GM19099 (cell line): ENCODE data around the gene SZT2.

Experiments used
- POLR2A ChIP-seq: IDR thresholded peaks from 3 replicates; pipeline ENCODE4 v1.6.1; 2011; ENCODE audit warnings: low read depth; ENCODE audit not compliant: insufficient read length; ENCODE audit errors: extremely low read depth

SZT2 gene

GRCh38 chr1:43358121-43358745 is 31.5 kb upstream of the SZT2 start:
- TF ChIP-seq POLR2A, result peak; percentile 63

DNA sequence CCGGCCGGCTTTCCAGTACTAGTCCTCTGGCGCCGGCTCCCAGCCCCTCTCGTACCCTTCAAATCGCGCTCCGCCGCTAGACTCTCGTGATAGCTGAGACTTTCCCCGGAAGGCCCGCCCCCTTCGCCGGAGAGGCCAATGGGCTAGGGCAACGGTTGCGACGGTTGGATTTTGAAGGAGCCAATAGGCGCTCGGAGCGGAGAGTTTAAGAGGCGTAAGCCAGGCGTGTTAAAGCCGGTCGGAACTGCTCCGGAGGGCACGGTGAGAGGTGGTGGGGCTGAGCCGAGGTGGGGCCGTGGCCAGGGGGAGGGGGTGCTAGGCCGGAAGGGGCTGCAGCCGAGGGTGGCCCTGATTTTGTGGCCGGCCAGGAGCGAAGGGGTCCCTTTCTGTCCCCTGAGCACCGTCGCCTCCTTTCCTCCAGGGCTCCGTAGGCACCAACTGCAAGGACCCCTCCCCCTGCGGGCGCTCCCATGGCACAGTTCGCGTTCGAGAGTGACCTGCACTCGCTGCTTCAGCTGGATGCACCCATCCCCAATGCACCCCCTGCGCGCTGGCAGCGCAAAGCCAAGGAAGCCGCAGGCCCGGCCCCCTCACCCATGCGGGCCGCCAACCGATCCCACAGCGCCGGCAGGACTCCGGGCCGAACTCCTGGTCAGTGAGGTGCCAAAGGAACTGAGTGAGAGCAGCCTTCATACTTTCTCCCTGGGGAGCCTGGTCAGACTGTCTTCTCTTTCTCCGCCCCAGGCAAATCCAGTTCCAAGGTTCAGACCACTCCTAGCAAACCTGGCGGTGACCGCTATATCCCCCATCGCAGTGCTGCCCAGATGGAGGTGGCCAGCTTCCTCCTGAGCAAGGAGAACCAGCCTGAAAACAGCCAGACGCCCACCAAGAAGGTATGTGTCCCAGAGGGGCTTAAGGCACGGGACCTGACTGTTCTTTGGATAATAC is 30.7 kb upstream of the SZT2 start, which contains the start of gene CDC20:
CDC20 (plus strand) TSS at position 236 of the 948 bp plus-strand sequence; CDS start at position 471, 235 bp downstream.
- peak; percentile 87 for TF ChIP-seq POLR2A

DNA sequence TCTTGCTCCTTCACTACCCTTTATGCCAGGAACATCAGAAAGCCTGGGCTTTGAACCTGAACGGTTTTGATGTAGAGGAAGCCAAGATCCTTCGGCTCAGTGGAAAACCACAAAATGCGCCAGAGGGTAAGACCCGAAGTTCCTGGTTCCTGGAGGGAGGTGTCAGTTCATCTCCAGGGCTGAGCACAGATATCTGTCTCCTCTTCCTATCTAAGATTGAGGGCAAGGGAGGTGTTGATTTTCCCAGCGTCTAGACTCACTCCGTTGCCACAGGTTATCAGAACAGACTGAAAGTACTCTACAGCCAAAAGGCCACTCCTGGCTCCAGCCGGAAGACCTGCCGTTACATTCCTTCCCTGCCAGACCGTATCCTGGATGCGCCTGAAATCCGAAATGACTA is 30.0 kb upstream of the SZT2 start:
- TF ChIP-seq POLR2A, result no peak

- TF ChIP-seq POLR2A, result no peak
These were observed 29.1 kb upstream of the SZT2 start for GRCh38 chr1:43360616-43361015.

DNA sequence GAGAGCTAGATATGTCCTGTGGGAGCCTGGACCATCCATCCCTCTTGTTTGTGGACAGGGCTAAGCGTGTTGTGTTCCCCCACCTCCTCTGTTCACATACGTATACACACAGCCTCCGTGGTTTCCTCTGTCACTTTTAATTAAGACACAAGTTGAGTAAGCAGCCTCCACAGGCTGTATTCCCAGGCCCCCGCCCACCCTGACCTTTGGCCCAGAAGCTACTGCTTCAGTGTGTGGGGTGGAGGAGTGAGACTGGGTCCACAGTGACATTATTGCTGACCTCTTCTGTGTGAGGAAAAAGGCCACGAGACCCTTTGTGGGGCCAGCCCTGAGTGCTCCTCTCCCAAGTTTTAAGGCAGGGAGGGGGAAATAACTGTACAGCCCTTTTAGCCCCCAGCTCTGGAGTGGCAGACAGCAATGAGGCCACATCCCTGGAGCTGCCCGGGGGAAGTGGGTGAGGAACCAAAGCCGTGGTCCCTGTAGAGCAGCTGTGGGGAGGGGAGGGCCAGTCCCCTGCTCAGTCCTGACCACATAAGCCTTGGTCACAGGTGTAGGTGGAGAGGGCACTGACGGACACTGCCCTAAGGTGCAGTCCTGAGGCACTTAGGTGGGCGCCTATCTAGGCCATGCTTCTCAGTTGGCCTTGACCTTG is 26.3 kb upstream of the SZT2 start:
- peak; percentile 33 for TF ChIP-seq POLR2A

DNA sequence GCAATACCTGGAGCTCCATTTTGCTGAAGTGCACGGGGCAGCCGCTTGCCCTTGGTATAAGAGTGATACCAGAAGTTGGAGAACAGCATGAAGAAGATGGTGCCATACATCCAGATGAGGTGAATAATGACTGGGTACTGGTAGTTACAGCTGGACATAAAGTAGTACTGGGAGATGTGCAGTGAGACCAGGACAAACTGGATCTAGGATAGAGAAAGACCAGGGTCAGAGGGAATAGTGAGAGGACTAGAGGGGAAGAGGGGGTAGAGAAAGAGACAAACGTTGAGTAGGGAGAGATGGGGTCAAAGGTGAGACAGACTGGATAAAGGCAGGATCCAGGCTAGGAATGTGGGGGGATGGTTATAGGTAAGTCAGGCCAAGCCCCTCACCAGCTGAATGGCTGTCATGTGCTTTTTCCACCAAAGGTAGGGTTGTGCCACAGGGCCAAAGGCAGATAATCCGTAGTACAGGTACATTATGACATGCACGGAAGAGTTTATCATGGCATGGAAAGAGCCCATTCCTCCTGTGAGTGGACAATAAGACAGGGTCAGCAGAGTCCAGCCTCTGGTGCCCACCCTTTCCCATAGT is 25.7 kb upstream of the SZT2 start:
- peak; percentile 17 for TF ChIP-seq POLR2A

GRCh38 chr1:43365678-43366077 is 24.0 kb upstream of the SZT2 start:
- no peak for TF ChIP-seq POLR2A

- no peak for TF ChIP-seq POLR2A
These were observed 23.5 kb upstream of the SZT2 start for GRCh38 chr1:43366179-43366578.

GRCh38 chr1:43366601-43367025 is 23.1 kb upstream of the SZT2 start:
- TF ChIP-seq POLR2A, result no peak

GRCh38 chr1:43367026-43367903 is 22.4 kb upstream of the SZT2 start:
- TF ChIP-seq POLR2A, result no peak

DNA sequence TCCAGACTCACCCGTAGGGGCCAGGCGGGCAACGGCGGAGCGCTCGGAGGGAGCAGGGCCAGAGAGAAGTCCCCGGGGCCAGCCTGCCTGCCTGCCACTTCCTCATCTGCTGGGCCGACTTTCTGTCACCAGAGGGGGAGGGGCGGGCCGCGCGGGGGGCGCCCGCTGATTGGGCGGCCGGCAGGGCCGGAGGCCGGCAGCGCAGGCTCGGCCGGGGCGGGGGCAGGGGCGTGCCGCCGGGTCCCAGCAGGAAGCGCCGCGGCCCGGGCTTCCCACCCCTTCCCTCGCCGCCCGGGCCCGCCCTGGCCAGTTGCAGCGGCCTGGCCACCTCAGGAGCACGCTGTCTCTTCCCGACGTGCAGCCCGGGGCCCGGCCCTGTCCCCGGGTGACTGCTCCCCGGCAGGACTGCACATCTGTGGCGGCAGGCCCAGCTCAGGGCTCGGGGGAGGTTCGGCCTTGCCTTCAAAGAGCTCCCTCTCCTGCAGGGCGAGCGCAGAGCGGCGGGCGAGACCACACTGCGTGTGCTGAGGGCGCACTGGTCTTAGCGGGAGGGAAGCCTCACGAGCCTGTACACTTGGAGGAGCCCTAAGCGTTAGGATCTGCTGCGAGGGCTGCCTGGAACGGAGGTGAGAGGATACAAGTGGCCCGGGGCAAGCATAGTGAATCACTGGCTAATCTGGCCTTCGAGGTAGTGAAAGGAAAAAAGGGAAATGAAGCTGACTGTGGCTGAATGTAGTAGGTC is 21.6 kb upstream of the SZT2 start, which contains the start of gene ELOVL1:
ELOVL1 (minus strand) TSS at position 108 of the 742 bp plus-strand sequence. CDS start 2,402 bp downstream, outside the sequence.
- peak; percentile 94 for TF ChIP-seq POLR2A

DNA sequence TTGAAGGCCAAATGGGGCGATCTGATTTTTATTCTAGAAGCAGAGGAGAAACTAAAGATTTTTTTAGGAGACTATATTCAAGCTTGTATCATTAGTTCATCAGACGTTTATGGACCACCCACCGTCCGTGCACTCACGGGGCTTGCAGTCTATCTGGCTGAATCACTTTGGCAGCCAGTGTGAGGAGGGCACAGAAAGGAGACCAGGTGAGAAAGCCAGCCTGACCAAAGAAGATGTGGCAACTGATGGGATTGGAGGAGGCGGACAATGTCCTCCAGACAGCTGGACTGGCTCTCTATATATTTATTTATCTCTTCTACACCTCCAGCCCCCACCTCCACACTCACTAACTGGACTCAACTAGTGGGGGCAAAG is 21.1 kb upstream of the SZT2 start:
- TF ChIP-seq POLR2A, result no peak

DNA sequence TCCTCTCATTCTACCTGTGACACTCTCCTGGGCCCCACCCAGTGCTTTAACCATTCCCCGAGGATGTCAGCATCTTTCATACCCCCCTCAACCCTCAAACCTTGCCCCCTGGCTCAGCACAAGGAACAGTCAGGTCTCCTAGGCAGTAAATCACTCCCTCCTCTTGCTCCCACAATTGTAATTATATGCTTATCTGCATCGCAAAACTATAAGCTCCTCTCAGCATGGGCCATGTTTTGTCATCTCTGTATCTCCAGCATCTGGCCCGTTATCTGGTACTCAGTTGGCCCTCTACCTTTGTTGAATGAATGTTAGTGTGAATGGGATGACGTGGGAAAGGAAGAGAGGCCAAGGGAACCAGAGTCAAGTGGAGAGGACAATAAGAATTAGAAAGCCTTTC is 19.1 kb upstream of the SZT2 start:
- no peak for TF ChIP-seq POLR2A
